Measurements from ENCODE around the gene MAP1LC3B.

DNA sequence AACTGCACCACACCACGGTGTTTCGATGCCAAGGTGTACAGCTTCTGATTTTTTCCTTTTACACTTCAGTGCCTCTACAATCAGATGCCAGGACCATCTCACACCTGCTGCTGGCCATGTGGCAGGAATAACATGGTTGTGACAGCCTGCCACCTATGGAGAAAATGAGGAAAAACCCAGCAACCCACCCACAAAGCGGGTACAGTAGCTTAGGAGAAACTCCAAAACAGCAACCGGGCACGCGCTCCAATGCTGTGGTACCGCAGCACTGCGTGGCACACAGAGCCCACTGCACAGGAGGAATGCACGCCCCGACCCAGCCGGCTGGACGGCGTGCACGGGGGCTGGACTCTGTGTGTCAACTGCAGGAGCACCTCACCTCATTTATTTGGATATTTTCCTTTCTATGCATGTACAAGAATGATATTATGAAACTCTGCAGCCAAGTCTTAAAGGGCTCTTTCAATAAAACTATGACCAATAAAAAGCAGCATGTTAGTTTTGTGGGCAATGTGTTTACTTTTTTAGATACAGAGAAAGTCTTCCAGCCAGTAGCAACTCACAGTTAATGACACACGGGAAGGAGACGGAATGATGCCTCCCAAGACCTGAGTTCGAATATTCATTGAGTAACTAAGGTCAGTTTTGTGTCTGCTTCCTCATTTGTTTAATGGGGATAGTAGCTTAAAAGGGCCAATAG, 45.9 kb downstream of the MAP1LC3B start:
- TF ChIP-seq ZNF114 (tag by site-specific recombination; IDR thresholded peaks at IDR 0.05) (no peak), YY1 (tag by site-specific recombination; IDR thresholded peaks at IDR 0.05) (no peak), ZFP37 (tag by site-specific recombination; IDR thresholded peaks at IDR 0.05) (no peak), ZNF585B (tag by site-specific recombination; IDR thresholded peaks at IDR 0.05) (no peak), ZNF169 (tag by site-specific recombination; IDR thresholded peaks at IDR 0.05) (no peak), ZNF433 (tag by site-specific recombination; IDR thresholded peaks at IDR 0.05; ENCODE audit: low read depth) (no peak), OVOL3 (tag by site-specific recombination; IDR thresholded peaks at IDR 0.05) (no peak), ZNF76 (tag by site-specific recombination; IDR thresholded peaks at IDR 0.05; ENCODE audit: borderline replicate concordance, low read depth) (no peak)
- TF ChIP-seq, protein P1, sequence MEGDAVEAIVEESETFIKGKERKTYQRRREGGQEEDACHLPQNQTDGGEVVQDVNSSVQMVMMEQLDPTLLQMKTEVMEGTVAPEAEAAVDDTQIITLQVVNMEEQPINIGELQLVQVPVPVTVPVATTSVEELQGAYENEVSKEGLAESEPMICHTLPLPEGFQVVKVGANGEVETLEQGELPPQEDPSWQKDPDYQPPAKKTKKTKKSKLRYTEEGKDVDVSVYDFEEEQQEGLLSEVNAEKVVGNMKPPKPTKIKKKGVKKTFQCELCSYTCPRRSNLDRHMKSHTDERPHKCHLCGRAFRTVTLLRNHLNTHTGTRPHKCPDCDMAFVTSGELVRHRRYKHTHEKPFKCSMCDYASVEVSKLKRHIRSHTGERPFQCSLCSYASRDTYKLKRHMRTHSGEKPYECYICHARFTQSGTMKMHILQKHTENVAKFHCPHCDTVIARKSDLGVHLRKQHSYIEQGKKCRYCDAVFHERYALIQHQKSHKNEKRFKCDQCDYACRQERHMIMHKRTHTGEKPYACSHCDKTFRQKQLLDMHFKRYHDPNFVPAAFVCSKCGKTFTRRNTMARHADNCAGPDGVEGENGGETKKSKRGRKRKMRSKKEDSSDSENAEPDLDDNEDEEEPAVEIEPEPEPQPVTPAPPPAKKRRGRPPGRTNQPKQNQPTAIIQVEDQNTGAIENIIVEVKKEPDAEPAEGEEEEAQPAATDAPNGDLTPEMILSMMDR (tag by site-specific recombination; IDR thresholded peaks at IDR 0.05) = peak; percentile 27; the same call in 1 of the 2 replicates
- TF ChIP-seq, protein P2, sequence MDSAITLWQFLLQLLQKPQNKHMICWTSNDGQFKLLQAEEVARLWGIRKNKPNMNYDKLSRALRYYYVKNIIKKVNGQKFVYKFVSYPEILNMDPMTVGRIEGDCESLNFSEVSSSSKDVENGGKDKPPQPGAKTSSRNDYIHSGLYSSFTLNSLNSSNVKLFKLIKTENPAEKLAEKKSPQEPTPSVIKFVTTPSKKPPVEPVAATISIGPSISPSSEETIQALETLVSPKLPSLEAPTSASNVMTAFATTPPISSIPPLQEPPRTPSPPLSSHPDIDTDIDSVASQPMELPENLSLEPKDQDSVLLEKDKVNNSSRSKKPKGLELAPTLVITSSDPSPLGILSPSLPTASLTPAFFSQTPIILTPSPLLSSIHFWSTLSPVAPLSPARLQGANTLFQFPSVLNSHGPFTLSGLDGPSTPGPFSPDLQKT (IDR thresholded peaks at IDR 0.05; ENCODE audit: borderline replicate concordance, low read depth, low read length) = no peak
- TF ChIP-seq, protein P3, sequence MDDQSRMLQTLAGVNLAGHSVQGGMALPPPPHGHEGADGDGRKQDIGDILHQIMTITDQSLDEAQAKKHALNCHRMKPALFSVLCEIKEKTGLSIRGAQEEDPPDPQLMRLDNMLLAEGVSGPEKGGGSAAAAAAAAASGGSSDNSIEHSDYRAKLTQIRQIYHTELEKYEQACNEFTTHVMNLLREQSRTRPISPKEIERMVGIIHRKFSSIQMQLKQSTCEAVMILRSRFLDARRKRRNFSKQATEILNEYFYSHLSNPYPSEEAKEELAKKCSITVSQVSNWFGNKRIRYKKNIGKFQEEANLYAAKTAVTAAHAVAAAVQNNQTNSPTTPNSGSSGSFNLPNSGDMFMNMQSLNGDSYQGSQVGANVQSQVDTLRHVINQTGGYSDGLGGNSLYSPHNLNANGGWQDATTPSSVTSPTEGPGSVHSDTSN (CRISPR knock-in tag; IDR thresholded peaks at IDR 0.05) = no peak
- TF ChIP-seq, protein P4, sequence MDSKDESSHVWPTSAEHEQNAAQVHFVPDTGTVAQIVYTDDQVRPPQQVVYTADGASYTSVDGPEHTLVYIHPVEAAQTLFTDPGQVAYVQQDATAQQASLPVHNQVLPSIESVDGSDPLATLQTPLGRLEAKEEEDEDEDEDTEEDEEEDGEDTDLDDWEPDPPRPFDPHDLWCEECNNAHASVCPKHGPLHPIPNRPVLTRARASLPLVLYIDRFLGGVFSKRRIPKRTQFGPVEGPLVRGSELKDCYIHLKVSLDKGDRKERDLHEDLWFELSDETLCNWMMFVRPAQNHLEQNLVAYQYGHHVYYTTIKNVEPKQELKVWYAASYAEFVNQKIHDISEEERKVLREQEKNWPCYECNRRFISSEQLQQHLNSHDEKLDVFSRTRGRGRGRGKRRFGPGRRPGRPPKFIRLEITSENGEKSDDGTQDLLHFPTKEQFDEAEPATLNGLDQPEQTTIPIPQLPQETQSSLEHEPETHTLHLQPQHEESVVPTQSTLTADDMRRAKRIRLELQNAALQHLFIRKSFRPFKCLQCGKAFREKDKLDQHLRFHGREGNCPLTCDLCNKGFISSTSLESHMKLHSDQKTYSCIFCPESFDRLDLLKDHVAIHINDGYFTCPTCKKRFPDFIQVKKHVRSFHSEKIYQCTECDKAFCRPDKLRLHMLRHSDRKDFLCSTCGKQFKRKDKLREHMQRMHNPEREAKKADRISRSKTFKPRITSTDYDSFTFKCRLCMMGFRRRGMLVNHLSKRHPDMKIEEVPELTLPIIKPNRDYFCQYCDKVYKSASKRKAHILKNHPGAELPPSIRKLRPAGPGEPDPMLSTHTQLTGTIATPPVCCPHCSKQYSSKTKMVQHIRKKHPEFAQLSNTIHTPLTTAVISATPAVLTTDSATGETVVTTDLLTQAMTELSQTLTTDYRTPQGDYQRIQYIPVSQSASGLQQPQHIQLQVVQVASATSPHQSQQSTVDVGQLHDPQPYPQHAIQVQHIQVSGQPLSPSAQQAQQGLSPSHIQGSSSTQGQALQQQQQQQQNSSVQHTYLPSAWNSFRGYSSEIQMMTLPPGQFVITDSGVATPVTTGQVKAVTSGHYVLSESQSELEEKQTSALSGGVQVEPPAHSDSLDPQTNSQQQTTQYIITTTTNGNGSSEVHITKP (tag by site-specific recombination; IDR thresholded peaks at IDR 0.05) = no peak
- TF ChIP-seq, protein P5, sequence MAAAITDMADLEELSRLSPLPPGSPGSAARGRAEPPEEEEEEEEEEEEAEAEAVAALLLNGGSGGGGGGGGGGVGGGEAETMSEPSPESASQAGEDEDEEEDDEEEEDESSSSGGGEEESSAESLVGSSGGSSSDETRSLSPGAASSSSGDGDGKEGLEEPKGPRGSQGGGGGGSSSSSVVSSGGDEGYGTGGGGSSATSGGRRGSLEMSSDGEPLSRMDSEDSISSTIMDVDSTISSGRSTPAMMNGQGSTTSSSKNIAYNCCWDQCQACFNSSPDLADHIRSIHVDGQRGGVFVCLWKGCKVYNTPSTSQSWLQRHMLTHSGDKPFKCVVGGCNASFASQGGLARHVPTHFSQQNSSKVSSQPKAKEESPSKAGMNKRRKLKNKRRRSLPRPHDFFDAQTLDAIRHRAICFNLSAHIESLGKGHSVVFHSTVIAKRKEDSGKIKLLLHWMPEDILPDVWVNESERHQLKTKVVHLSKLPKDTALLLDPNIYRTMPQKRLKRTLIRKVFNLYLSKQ (tag by site-specific recombination; IDR thresholded peaks at IDR 0.05; ENCODE audit: borderline replicate concordance) = no peak
- TF ChIP-seq, protein P6, sequence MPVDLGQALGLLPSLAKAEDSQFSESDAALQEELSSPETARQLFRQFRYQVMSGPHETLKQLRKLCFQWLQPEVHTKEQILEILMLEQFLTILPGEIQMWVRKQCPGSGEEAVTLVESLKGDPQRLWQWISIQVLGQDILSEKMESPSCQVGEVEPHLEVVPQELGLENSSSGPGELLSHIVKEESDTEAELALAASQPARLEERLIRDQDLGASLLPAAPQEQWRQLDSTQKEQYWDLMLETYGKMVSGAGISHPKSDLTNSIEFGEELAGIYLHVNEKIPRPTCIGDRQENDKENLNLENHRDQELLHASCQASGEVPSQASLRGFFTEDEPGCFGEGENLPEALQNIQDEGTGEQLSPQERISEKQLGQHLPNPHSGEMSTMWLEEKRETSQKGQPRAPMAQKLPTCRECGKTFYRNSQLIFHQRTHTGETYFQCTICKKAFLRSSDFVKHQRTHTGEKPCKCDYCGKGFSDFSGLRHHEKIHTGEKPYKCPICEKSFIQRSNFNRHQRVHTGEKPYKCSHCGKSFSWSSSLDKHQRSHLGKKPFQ (tag by site-specific recombination; IDR thresholded peaks at IDR 0.05) = no peak
